ENCODE measurements around the gene LPO.
A peak's percentile ranks its signal among the peaks of the same experiment; 100 is the strongest.

The LPO gene

GRCh38 chr17:58219789-58220183 is 18.6 kb upstream of the LPO start:
- Mint-ChIP-seq H3K9me3 (peaks cover 3% of the 10 kb centered on the region), H3K27ac (no peak overlapping the region), H3K36me3 (ENCODE audit: low read depth) (peaks cover 7% of the 10 kb centered on the region), H3K4me3 (peak overlapping the region; percentile 97), H3K4me1 (peaks cover 14% of the 10 kb centered on the region), H3K27me3 (ENCODE audit: low read depth, poor library complexity) (peaks cover 25% of the 10 kb centered on the region)
- no peak for DNase-seq
- TF ChIP-seq CTCF (IDR thresholded peaks at IDR 0.05): no peak

GRCh38 chr17:58224315-58224714 is 14.1 kb upstream of the LPO start:
- H3K4me3 Mint-ChIP-seq: no peak overlapping the region
- peaks cover 3% of the 10 kb centered on the region for H3K9me3 Mint-ChIP-seq
- peaks cover 8% of the 10 kb centered on the region for H3K4me1 Mint-ChIP-seq
- H3K36me3 Mint-ChIP-seq (ENCODE audit: low read depth): no peaks in the 10 kb centered on the region
- no peak for TF ChIP-seq CTCF (IDR thresholded peaks at IDR 0.05)
- H3K27ac Mint-ChIP-seq: no peak overlapping the region
- H3K27me3 Mint-ChIP-seq (ENCODE audit: low read depth, poor library complexity): peaks cover 49% of the 10 kb centered on the region
- DNase-seq: no peak

- TF ChIP-seq CTCF (IDR thresholded peaks at IDR 0.05): no peak
- Mint-ChIP-seq H3K27me3 (ENCODE audit: low read depth, poor library complexity) (peaks cover 52% of the 10 kb centered on the region), H3K4me1 (peaks cover 20% of the 10 kb centered on the region), H3K9me3 (no peaks in the 10 kb centered on the region), H3K27ac (no peak overlapping the region), H3K36me3 (ENCODE audit: low read depth) (no peaks in the 10 kb centered on the region), H3K4me3 (no peak overlapping the region)
- no peak for DNase-seq
These were observed 10.7 kb upstream of the LPO start for GRCh38 chr17:58227733-58228132.

- H3K4me1 Mint-ChIP-seq: peaks cover 25% of the 10 kb centered on the region
- H3K27me3 Mint-ChIP-seq (ENCODE audit: low read depth, poor library complexity): peaks cover 47% of the 10 kb centered on the region
- no peak for TF ChIP-seq CTCF (IDR thresholded peaks at IDR 0.05)
- H3K4me3 Mint-ChIP-seq: no peak overlapping the region
- H3K36me3 Mint-ChIP-seq (ENCODE audit: low read depth): no peaks in the 10 kb centered on the region
- H3K27ac Mint-ChIP-seq: no peak overlapping the region
- DNase-seq: no peak
- no peaks in the 10 kb centered on the region for H3K9me3 Mint-ChIP-seq
These were observed 9.7 kb upstream of the LPO start for GRCh38 chr17:58228679-58229078.

- no peak for TF ChIP-seq CTCF (IDR thresholded peaks at IDR 0.05)
- Mint-ChIP-seq H3K9me3 (no peaks in the 10 kb centered on the region), H3K27me3 (ENCODE audit: low read depth, poor library complexity) (peaks cover 51% of the 10 kb centered on the region), H3K4me3 (no peak overlapping the region), H3K36me3 (ENCODE audit: low read depth) (no peaks in the 10 kb centered on the region), H3K27ac (no peak overlapping the region), H3K4me1 (peaks cover 25% of the 10 kb centered on the region)
- DNase-seq: no peak
These were observed 9.0 kb upstream of the LPO start for GRCh38 chr17:58229384-58229783.

- H3K4me3 Mint-ChIP-seq: no peak overlapping the region
- H3K9me3 Mint-ChIP-seq: no peaks in the 10 kb centered on the region
- peaks cover 53% of the 10 kb centered on the region for H3K27me3 Mint-ChIP-seq (ENCODE audit: low read depth, poor library complexity)
- TF ChIP-seq CTCF (IDR thresholded peaks at IDR 0.05): no peak
- peaks cover 25% of the 10 kb centered on the region for H3K4me1 Mint-ChIP-seq
- H3K27ac Mint-ChIP-seq: no peak overlapping the region
- DNase-seq: no peak
- H3K36me3 Mint-ChIP-seq (ENCODE audit: low read depth): no peaks in the 10 kb centered on the region
These were observed 8.5 kb upstream of the LPO start for GRCh38 chr17:58229881-58230280.

Data from nephron progenitor cell (in vitro differentiated cells).